Measurements from ENCODE around the gene C10orf67.

The C10orf67 gene

GRCh38 chr10:23156447-23157150 lies 188.0 kb downstream of the C10orf67 start:
- DNase-seq (ENCODE audit: low spot score), result no peak
- no peak for TF ChIP-seq CTCF (IDR thresholded peaks at IDR 0.05; ENCODE audit: extremely low read depth, missing control alignments)

- DNase-seq (ENCODE audit: low spot score), result no peak
- TF ChIP-seq CTCF (IDR thresholded peaks at IDR 0.05; ENCODE audit: extremely low read depth, missing control alignments), result no peak
These were observed 189.4 kb downstream of the C10orf67 start for GRCh38 chr10:23155169-23155568.
